PC-9 (cell line): Measurements from ENCODE around the gene C2orf15.

Experiments
- EZH2 ChIP-seq: fragments of 200-600 bp; sonication (generic); IDR thresholded peaks from 2 replicates; pipeline ENCODE4 v1.8.0; 2017; ENCODE audit warnings: antibody characterized with exemption, low read depth
- TF ChIP-seq, protein P1 (sequence below): fragments of 200-600 bp; sonication (generic); conservative IDR thresholded peaks from 2 replicates; pipeline ENCODE4 v1.6.1; 2017; ENCODE audit warnings: mixed run types, antibody characterized with exemption, mild to moderate bottlenecking, moderate library complexity

DNA sequence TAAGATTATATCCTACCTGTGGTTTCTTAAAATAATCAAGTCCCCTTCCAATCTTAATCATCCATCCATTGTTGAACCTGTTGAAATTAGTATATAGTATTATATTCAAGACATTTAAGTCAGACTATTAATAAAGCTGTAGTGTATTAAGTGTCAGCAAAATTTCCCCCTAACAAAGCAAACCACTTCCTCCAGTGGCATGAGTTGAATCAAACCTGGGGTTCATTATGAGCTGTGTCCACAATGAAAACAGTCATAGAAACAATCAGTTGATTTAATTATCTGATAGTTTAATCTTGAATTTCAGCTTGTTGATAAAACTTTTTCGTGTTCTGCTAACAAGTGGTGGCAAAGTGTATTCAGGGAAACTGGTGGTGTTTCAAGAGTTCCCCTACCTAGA, 28.0 kb downstream of the C2orf15 start:
- TF ChIP-seq, protein P1, sequence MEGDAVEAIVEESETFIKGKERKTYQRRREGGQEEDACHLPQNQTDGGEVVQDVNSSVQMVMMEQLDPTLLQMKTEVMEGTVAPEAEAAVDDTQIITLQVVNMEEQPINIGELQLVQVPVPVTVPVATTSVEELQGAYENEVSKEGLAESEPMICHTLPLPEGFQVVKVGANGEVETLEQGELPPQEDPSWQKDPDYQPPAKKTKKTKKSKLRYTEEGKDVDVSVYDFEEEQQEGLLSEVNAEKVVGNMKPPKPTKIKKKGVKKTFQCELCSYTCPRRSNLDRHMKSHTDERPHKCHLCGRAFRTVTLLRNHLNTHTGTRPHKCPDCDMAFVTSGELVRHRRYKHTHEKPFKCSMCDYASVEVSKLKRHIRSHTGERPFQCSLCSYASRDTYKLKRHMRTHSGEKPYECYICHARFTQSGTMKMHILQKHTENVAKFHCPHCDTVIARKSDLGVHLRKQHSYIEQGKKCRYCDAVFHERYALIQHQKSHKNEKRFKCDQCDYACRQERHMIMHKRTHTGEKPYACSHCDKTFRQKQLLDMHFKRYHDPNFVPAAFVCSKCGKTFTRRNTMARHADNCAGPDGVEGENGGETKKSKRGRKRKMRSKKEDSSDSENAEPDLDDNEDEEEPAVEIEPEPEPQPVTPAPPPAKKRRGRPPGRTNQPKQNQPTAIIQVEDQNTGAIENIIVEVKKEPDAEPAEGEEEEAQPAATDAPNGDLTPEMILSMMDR: no peak
- TF ChIP-seq EZH2: no peak
